ENCODE measurements around the gene N4BP2L1.
A peak's percentile ranks its signal among the peaks of the same experiment; 100 is the strongest.

The N4BP2L1 gene

GRCh38 chr13:32427852-32428580 is at the start of gene N4BP2L1:
Gene N4BP2L1 (minus strand): TSS chr13:32428130. CDS start chr13:32428082, 48 bp downstream.
- peak; percentile 82 to 83 for DNase-seq (ENCODE audit: low read depth in 2 of 2)

- DNase-seq (ENCODE audit: low read depth in 2 of 2), result no peak
Observed at GRCh38 chr13:32476892-32477291, 49.0 kb upstream of the N4BP2L1 start.

GRCh38 chr13:32476021-32476731 is 48.2 kb upstream of the N4BP2L1 start:
- no peak for DNase-seq (ENCODE audit: low read depth in 2 of 2)

- no peak for DNase-seq (ENCODE audit: low read depth in 2 of 2)
Observed at GRCh38 chr13:32474999-32475792, 47.3 kb upstream of the N4BP2L1 start.

- no peak for DNase-seq (ENCODE audit: low read depth in 2 of 2)
Observed at GRCh38 chr13:32473650-32474049, 45.7 kb upstream of the N4BP2L1 start.

- no peak for DNase-seq (ENCODE audit: low read depth in 2 of 2)
Observed at GRCh38 chr13:32472194-32472621, 44.3 kb upstream of the N4BP2L1 start.

- no peak for DNase-seq (ENCODE audit: low read depth in 2 of 2)
Observed at GRCh38 chr13:32471187-32471922, 43.4 kb upstream of the N4BP2L1 start.

GRCh38 chr13:32468502-32469142 is 40.7 kb upstream of the N4BP2L1 start:
- DNase-seq (ENCODE audit: low read depth in 2 of 2), result no peak

GRCh38 chr13:32456591-32456990 is 28.7 kb upstream of the N4BP2L1 start:
- no peak for DNase-seq (ENCODE audit: low read depth in 2 of 2)

- no peak for DNase-seq (ENCODE audit: low read depth in 2 of 2)
Observed at GRCh38 chr13:32455594-32455903, 27.6 kb upstream of the N4BP2L1 start.

- no peak for DNase-seq (ENCODE audit: low read depth in 2 of 2)
Observed at GRCh38 chr13:32454886-32455593, 27.1 kb upstream of the N4BP2L1 start.

GRCh38 chr13:32453981-32454380 is 26.1 kb upstream of the N4BP2L1 start:
- no peak for DNase-seq (ENCODE audit: low read depth in 2 of 2)

- no peak for DNase-seq (ENCODE audit: low read depth in 2 of 2)
Observed at GRCh38 chr13:32448972-32449371, 21.0 kb upstream of the N4BP2L1 start.

GRCh38 chr13:32447894-32448623 is 20.1 kb upstream of the N4BP2L1 start:
- DNase-seq (ENCODE audit: low read depth in 2 of 2), result no peak

- no peak for DNase-seq (ENCODE audit: low read depth in 2 of 2)
Observed at GRCh38 chr13:32446773-32447465, 19.0 kb upstream of the N4BP2L1 start.

- no peak for DNase-seq (ENCODE audit: low read depth in 2 of 2)
Observed at GRCh38 chr13:32446220-32446619, 18.3 kb upstream of the N4BP2L1 start.

- no peak for DNase-seq (ENCODE audit: low read depth in 2 of 2)
Observed at GRCh38 chr13:32445461-32445860, 17.5 kb upstream of the N4BP2L1 start.

GRCh38 chr13:32443111-32443510 is 15.2 kb upstream of the N4BP2L1 start:
- DNase-seq (ENCODE audit: low read depth in 2 of 2), result no peak

- DNase-seq (ENCODE audit: low read depth in 2 of 2), result no peak
Observed at GRCh38 chr13:32438871-32439270, 10.9 kb upstream of the N4BP2L1 start.
